H1 (cell line): ENCODE results near the gene CDH8. TPM values are rescaled to one million over a fixed set of nuclear protein-coding genes. Genes with fewer than 3 reads are reported as not detected.

ENCODE experiments used
- CTCF ChIA-PET: fragments of 300-600 bp; sonication (Branson Sonifier 250); formaldehyde crosslinking; loops from one replicate; lab custom pipeline; 2021; ENCODE audit not compliant: partially characterized antibody; lab: Charles Lee
- POLR2A ChIA-PET: fragments of 300-600 bp; sonication (Branson Sonifier 250); formaldehyde crosslinking; loops from one replicate; lab custom pipeline; 2021; ENCODE audit warnings: inconsistent platforms; ENCODE audit not compliant: partially characterized antibody; lab: Charles Lee
- DNase-seq, 2 experiments: peaks; one replicate each; pipeline versions ENCODE4 v3.0.0 to v3.0.0-alpha.2; 2010 to 2022; ENCODE audit warnings: low spot score in 2 of 2, low read depth in 1 of 2, mixed read lengths in 1 of 2
- FAIRE-seq: peaks from 2 replicates; lab custom pipeline; 2011; peaks lifted over from hg19 to GRCh38; lab: Jason Lieb, UNC
- H2AFZ ChIP-seq: 2 replicates; pipeline ENCODE4 v1.8.1; 2012; ENCODE audit warnings: low read length, inconsistent platforms
- H2AK5ac ChIP-seq: 2 replicates; pipeline ENCODE4 v1.6.1; 2013; ENCODE audit warnings: low read depth, low read length
- H2BK120ac ChIP-seq: replicated peaks from 2 replicates; pipeline ENCODE3; 2013; ENCODE audit warnings: low read depth, low read length, inconsistent platforms
- H2BK12ac ChIP-seq: 2 replicates; pipeline ENCODE4 v1.6.1; 2013; ENCODE audit warnings: low read depth, low read length
- H2BK15ac ChIP-seq: 2 replicates; pipeline ENCODE4 v1.6.1; 2013; ENCODE audit warnings: low read length
- H2BK20ac ChIP-seq: 2 replicates; pipeline ENCODE4 v1.6.1; 2013; ENCODE audit warnings: low read length
- H2BK5ac ChIP-seq: 2 replicates; pipeline ENCODE4 v1.6.1; 2013; ENCODE audit warnings: low read depth, low read length
- H3K14ac ChIP-seq: 2 replicates; pipeline ENCODE4 v1.6.1; 2013; ENCODE audit warnings: inconsistent platforms; ENCODE audit not compliant: insufficient read length
- H3K18ac ChIP-seq: 2 replicates; pipeline ENCODE4 v1.6.1; 2013; ENCODE audit warnings: low read length; ENCODE audit errors: extremely low read depth
- H3K23ac ChIP-seq: 2 replicates; pipeline ENCODE4 v1.6.1; 2013; ENCODE audit warnings: inconsistent platforms; ENCODE audit not compliant: insufficient read length
- H3K23me2 ChIP-seq: 2 replicates; pipeline ENCODE4 v1.6.1; 2013; ENCODE audit warnings: low read depth, low read length
- H3K27ac ChIP-seq: 2 replicates; pipeline ENCODE4 v1.6.1; 2011; ENCODE audit warnings: low read depth, low read length, inconsistent platforms
- H3K27me3 ChIP-seq, 4 experiments: replicated peaks in 1 of 4; 1 replicate in 1 of 4; 2 replicates in 3 of 4; pipeline versions ENCODE4 v1.6.1 to v1.8.1; 2011 to 2013; ENCODE audit warnings: low read length in 3 of 4, mild to moderate bottlenecking in 3 of 4, inconsistent platforms in 2 of 4, mixed read lengths in 2 of 4, moderate library complexity in 1 of 4; ENCODE audit not compliant: control insufficient read depth in 3 of 4, insufficient read depth in 3 of 4; ENCODE audit errors: extremely low read depth in 1 of 4
- H3K36me3 ChIP-seq, 4 experiments: 2 replicates each; pipeline versions ENCODE4 v1.6.1 to v1.8.1; 2011 to 2013; ENCODE audit warnings: mild to moderate bottlenecking in 4 of 4, low read length in 3 of 4, moderate library complexity in 2 of 4, control low read depth in 1 of 4, inconsistent platforms in 1 of 4; ENCODE audit not compliant: insufficient read depth in 4 of 4, control insufficient read depth in 2 of 4
- H3K4ac ChIP-seq: replicated peaks from 2 replicates; pipeline ENCODE3; 2013; ENCODE audit warnings: low read length, low read depth, mixed read lengths, inconsistent platforms; ENCODE audit not compliant: insufficient read length
- H3K4me1 ChIP-seq, 4 experiments: replicated peaks in 1 of 4; 1 replicate in 1 of 4; 2 replicates in 3 of 4; pipeline versions ENCODE4 v1.6.1 to v1.8.1; 2011 to 2013; ENCODE audit warnings: low read length in 3 of 4, inconsistent platforms in 2 of 4, mixed read lengths in 1 of 4; ENCODE audit not compliant: insufficient read depth in 4 of 4, control insufficient read depth in 3 of 4
- H3K4me2 ChIP-seq, 2 experiments: 2 replicates each; pipeline versions ENCODE4 v1.6.1 to v1.8.1; 2011 to 2013; ENCODE audit warnings: low read depth in 2 of 2, low read length in 2 of 2, control low read depth in 1 of 2, inconsistent platforms in 1 of 2, mild to moderate bottlenecking in 1 of 2; ENCODE audit not compliant: insufficient read depth in 1 of 2
- H3K4me3 ChIP-seq, 4 experiments: fragments of 200-600, 300-600 bp in 1 of 4; sonication (generic), shearing (Covaris generic), sonication (Bioruptor Twin) in 1 of 4; 2 replicates each; pipeline versions ENCODE4 v1.5.1 to v1.8.1; 2011 to 2016; ENCODE audit warnings: low read length in 4 of 4, low read depth in 3 of 4, control low read depth in 2 of 4, inconsistent platforms in 2 of 4, mild to moderate bottlenecking in 2 of 4, mixed read lengths in 1 of 4, moderate library complexity in 1 of 4; ENCODE audit not compliant: insufficient read depth in 2 of 4; ENCODE audit errors: extremely low read depth in 1 of 4
- H3K56ac ChIP-seq: replicated peaks from 2 replicates; pipeline ENCODE3; 2013; ENCODE audit warnings: low read depth, mild to moderate bottlenecking, mixed read lengths, low read length, inconsistent platforms; ENCODE audit not compliant: insufficient read length
- H3K79me1 ChIP-seq: 2 replicates; pipeline ENCODE4 v1.6.1; 2013; ENCODE audit warnings: low read depth, low read length, control low read depth
- H3K79me2 ChIP-seq, 2 experiments: 2 replicates each; pipeline versions ENCODE4 v1.6.1 to v1.8.1; 2012 to 2013; ENCODE audit warnings: low read length in 2 of 2, mild to moderate bottlenecking in 2 of 2, inconsistent platforms in 1 of 2; ENCODE audit not compliant: insufficient read depth in 2 of 2, control insufficient read depth in 1 of 2
- H3K9ac ChIP-seq, 4 experiments: replicated peaks in 1 of 4; 1 replicate in 1 of 4; 2 replicates in 3 of 4; pipeline versions ENCODE4 v1.6.1 to v1.8.1; 2011 to 2013; ENCODE audit warnings: low read depth in 3 of 4, low read length in 3 of 4, control low read depth in 2 of 4, mild to moderate bottlenecking in 2 of 4, moderate library complexity in 2 of 4, inconsistent platforms in 1 of 4; ENCODE audit errors: extremely low read depth in 1 of 4
- H3K9me3 ChIP-seq, 2 experiments: 2 replicates each; pipeline versions ENCODE4 v1.6.1 to v1.8.1; 2012 to 2013; ENCODE audit warnings: mild to moderate bottlenecking in 2 of 2, moderate library complexity in 2 of 2, control low read depth in 1 of 2, inconsistent platforms in 1 of 2, low read depth in 1 of 2, low read length in 1 of 2, mixed read lengths in 1 of 2; ENCODE audit not compliant: insufficient read depth in 2 of 2
- H4K20me1 ChIP-seq, 2 experiments: replicated peaks in 1 of 2; 2 replicates each; pipeline versions ENCODE3 to v1.8.1; 2011 to 2013; ENCODE audit warnings: inconsistent platforms in 2 of 2, low read length in 2 of 2, mild to moderate bottlenecking in 1 of 2; ENCODE audit not compliant: insufficient read depth in 2 of 2, control insufficient read depth in 1 of 2
- H4K5ac ChIP-seq: 2 replicates; pipeline ENCODE4 v1.6.1; 2013; ENCODE audit warnings: low read length, low read depth, mixed read lengths, inconsistent platforms; ENCODE audit not compliant: insufficient read length
- H4K8ac ChIP-seq: 2 replicates; pipeline ENCODE4 v1.8.0; 2013; ENCODE audit warnings: mild to moderate bottlenecking, moderate library complexity, low read length, inconsistent platforms; ENCODE audit not compliant: insufficient read depth; ENCODE audit errors: extremely low read depth
- H4K91ac ChIP-seq: replicated peaks from 2 replicates; pipeline ENCODE3; 2013; ENCODE audit warnings: low read length, mixed read lengths, inconsistent platforms; ENCODE audit not compliant: insufficient read length
- CBX5 ChIP-seq: fragments of 300-800, 300-1000 bp; sonication (generic); IDR thresholded peaks from 2 replicates; pipeline ENCODE4 v1.7.1; 2016; ENCODE audit warnings: antibody characterized with exemption, low read length, low read depth
- CBX8 ChIP-seq: fragments of 300-800, 300-1000 bp; sonication (generic); IDR thresholded peaks from 2 replicates; pipeline ENCODE4 v1.7.1; 2016; ENCODE audit warnings: low read depth, low read length, borderline replicate concordance
- CEBPB ChIP-seq: IDR thresholded peaks from 2 replicates; pipeline ENCODE4 v1.6.1; 2012; ENCODE audit warnings: low read depth, low read length
- EZH2 ChIP-seq: fragments of 200-600 bp; sonication (generic); IDR thresholded peaks from 2 replicates; pipeline ENCODE4 v1.7.1; 2012; ENCODE audit warnings: low read depth, mild to moderate bottlenecking, moderate library complexity, low read length, inconsistent platforms; ENCODE audit not compliant: severe bottlenecking
- GTF2F1 ChIP-seq: IDR thresholded peaks from 2 replicates; pipeline ENCODE4 v1.6.1; 2012; ENCODE audit warnings: low read depth, low read length, improper control_type of control experiment, borderline replicate concordance
- PHF8 ChIP-seq: fragments of 200-600 bp; sonication (generic); conservative IDR thresholded peaks from 2 replicates; pipeline ENCODE4 v1.7.1; 2012; ENCODE audit warnings: low read depth, mild to moderate bottlenecking, inconsistent platforms, low read length, moderate library complexity
- SP2 ChIP-seq: IDR thresholded peaks from 2 replicates; pipeline ENCODE4 v1.6.1; 2012; ENCODE audit warnings: mild to moderate bottlenecking, low read length, inconsistent platforms
- SRF ChIP-seq: IDR thresholded peaks from 2 replicates; pipeline ENCODE4 v1.6.1; 2011; ENCODE audit warnings: mild to moderate bottlenecking, low read depth, low read length, moderate library complexity
- YY1 ChIP-seq: IDR thresholded peaks from 2 replicates; pipeline ENCODE4 v1.6.1; 2011; ENCODE audit warnings: low read depth, mild to moderate bottlenecking, low read length
- polyA plus RNA-seq, 7 experiments: library from polyadenylated mRNA; depleted of rRNA in 3 of 7; stranded (reverse) in 5 of 7; unstranded in 2 of 7; fragments of >200 nt in 5 of 7; fragments of 200-250 nt in 2 of 7; gene quantifications; 1 replicate in 5 of 7; 2 replicates in 1 of 7; 4 replicates in 1 of 7; pipeline versions ENCODE4 v1.2.1 to v1.2.3, GENCODE V29; 2011 to 2013; ENCODE audit warnings: missing spikeins in 2 of 7, mixed read lengths in 2 of 7
- total RNA-seq: library from RNA; stranded (reverse); fragmentation: NEBNext Ultra II Directional; extraction: Animal tissue kit (Norgen Biotek cat#: 25700); gene quantifications from 2 replicates; pipeline ENCODE4 v1.2.1, GENCODE V29; 2021
- TF ChIP-seq, protein P1 (sequence below): IDR thresholded peaks from 2 replicates; pipeline ENCODE4 v1.6.1; 2012; ENCODE audit warnings: inconsistent platforms

The CDH8 gene
- total and polyA plus RNA-seq, 2 of the 8 experiments (the other 6 are each of a cell fraction or from before 2014, with no cell fraction given) = 7.7 to 8.4 TPM

GRCh38 chr16:61872778-61873119 is 163.5 kb downstream of the CDH8 start:
- ChIA-PET POLR2A (interaction anchor here (1.0 to 2.3 kb wide), 4 partner anchors 11 to 159 kb away, joined by 3 to 10 read pairs (median 5); no protein-coding TSS in a partner anchor), CTCF (interaction anchor here (0.8 to 1.3 kb wide), 2 partner anchors 14 to 205 kb away, joined by 3 read pairs; no protein-coding TSS in a partner anchor)
- Histone ChIP-seq H3K4me3 (peak overlapping the region in 1 of 4 experiments; percentile 43; a peak in 2 of 8 replicates), H3K23ac (no peak overlapping the region), H3K23me2 (no peaks in the 10 kb centered on the region), H2BK5ac (peak overlapping the region; percentile 13; the same call in 1 of the 2 replicates), H4K91ac (peak overlapping the region; percentile 51), H2BK20ac (no peak overlapping the region), H3K4me2 (peak overlapping the region; percentile 47 to 65), H3K4me1 (peaks cover 0 to 9% (median 2%) of the 10 kb centered on the region in 4 experiments; a peak in 5 of 7 replicates), H3K18ac (no peak overlapping the region; the same call in 1 of the 2 replicates), H3K56ac (no peak overlapping the region), H2BK12ac (no peak overlapping the region; the same call in 1 of the 2 replicates), H3K36me3 (no peaks in the 10 kb centered on the region; a peak in 1 of 8 replicates), H4K8ac (no peak overlapping the region), H3K4ac (no peak overlapping the region), H3K79me1 (no peaks in the 10 kb centered on the region), H2AFZ (no peak overlapping the region), H2BK120ac (no peak overlapping the region), H2BK15ac (no peak overlapping the region), H3K14ac (no peak overlapping the region), H3K27me3 (no peaks in the 10 kb centered on the region), H4K20me1 (no peaks in the 10 kb centered on the region), H3K9me3 (no peaks in the 10 kb centered on the region), H3K9ac (no peak overlapping the region), H4K5ac (peak overlapping the region; percentile 95), H3K79me2 (no peaks in the 10 kb centered on the region; a peak in 1 of 4 replicates), H2AK5ac (no peak overlapping the region), H3K27ac (peak overlapping the region; percentile 28; the same call in 1 of the 2 replicates)
- FAIRE-seq (no peak), DNase-seq (no peak)
- TF ChIP-seq CEBPB (no peak), YY1 (no peak), EZH2 (no peak), GTF2F1 (no peak), SRF (no peak), CBX8 (no peak), PHF8 (no peak), CBX5 (no peak), SP2 (no peak; the same call in 1 of the 2 replicates)
- TF ChIP-seq, protein P1, sequence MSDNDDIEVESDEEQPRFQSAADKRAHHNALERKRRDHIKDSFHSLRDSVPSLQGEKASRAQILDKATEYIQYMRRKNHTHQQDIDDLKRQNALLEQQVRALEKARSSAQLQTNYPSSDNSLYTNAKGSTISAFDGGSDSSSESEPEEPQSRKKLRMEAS = no peak
